HG02623 (cell line): ENCODE data around the gene ATP8B3.
"Not testable (repeated sequence)": the region's sequence is repeated elsewhere in the genome, so short reads cannot be mapped to it uniquely, and the experiment has no call there.

Experiments
- ATAC-seq: cut with Tn5 transposase; IDR thresholded peaks from one replicate; pipeline ENCODE4 v1.9.1; 2021; ENCODE audit warnings: moderate library complexity; ENCODE audit not compliant: unreplicated experiment

Gene ATP8B3

DNA sequence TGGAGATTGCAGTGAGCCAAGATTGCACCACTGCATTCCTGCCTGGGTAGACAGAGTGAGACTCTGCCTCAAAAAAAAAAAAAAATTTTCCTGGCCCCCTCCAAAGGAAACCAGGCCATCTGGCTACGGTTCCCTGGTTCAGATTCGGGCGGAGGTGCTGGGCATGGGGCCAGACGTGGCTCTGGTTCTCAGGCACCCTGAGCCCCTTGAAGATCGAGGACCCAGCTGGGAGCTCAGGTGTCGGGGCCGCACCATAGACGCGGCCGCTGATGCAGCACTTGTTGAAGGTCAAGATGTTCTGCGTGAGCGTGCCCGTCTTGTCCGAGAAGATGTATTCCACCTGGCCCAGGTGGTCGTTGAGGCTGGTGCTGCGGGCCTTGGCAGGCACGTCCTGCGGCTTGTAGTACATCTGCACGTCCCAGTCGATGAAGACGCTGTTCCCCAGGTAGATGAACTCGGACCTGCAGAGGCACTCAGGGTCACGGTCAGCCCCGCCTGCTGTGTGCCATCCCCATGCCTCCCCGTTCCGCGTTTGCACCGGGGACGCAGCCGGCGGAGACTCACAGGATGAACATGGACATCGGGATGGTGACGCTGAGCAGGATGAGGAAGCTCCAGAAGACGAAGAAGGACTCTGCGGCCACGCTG lies 12.3 kb downstream of the ATP8B3 start:
- no peak for ATAC-seq

DNA sequence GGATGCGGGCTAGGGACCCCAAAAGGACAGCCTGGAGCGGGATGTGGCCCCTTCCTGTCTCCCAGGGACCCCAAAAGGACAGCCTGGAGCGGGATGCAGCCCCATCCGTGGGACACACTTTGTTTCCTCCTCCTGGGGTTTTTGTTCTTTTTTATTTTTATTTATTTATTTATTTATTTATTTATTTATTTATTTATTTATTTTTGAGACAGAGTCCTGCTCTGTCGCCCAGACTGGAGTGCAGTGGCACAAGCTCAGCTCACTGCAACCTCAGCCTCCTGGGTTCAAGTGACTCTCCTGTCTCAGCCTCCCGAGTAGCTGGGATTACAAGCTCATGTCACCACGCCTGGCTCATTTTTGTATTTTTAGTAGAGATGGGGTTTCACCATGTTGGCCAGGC lies 14.8 kb downstream of the ATP8B3 start:
- not testable (repeated sequence) for ATAC-seq

DNA sequence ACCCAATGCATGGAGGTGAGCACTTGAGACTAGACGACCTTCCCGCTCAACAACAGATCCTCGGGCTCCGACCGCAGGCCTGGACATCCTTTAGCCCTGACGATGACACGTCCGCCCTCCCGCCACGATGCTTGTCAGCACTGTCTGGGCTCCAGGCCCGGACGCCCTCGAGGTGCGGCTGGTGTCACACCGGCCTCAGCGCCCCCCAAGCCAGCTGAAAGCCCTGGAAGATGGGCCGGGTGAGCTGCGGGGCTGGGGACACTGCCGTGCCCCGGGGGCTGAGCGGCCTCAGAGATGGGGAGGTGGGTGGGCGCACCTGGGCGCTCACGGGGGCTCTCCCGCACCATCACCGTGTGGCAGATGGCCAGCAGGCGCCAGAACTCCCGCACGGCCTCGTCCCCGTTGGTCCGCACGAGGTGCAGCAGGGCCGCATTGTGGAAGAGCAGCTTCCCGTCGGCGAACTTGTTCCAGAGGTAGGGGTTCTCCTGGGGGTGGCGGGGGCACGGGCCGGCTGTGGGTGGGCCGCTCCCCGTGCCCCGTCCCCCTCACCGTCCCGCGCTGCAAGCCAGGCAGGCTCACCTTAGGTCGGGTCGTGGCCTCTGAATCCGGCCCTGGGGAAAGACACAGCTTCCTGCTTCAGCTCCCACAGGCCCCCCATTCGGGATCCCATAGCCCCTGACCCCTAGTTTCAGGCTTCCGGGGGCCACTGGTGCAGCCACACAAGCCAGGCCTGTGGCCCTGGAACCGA lies 15.5 kb downstream of the ATP8B3 start:
- ATAC-seq, result no peak

DNA sequence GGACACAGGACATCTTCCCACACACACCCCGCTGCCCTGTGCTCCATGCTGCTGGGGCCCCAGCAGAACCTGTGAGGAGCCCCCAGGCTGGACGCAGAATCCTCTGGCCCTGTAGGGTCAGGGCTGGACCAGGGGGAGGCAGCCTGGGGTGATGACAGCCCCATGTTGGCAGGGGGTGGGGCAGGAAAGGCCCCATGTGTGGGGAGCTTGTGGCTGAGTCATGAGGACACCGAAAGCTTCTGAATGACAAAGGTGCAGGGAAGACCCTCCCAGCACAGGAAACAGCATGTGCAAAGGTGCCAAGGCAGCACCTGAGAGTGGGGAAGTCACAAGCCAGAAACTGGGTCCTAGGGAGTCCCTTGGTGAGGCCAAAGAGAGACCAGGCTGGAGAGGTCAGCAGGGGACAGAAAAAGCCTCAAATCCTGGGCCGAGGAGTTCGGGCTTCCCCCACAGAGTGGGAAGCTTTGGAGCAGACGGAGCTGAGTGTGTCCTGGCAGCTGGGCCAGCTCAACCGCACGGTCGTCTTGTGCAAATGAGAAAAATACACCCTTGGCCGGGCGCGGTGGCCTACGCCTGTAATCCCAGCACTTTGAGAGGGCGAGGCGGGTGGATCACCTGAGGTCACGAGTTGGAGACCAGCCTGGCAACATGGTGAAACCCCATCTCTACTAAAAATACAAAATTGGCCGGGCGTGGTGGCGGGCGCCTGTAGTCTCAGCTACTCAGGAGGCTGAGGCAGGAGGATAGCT lies 17.5 kb downstream of the ATP8B3 start:
- ATAC-seq, result no peak

DNA sequence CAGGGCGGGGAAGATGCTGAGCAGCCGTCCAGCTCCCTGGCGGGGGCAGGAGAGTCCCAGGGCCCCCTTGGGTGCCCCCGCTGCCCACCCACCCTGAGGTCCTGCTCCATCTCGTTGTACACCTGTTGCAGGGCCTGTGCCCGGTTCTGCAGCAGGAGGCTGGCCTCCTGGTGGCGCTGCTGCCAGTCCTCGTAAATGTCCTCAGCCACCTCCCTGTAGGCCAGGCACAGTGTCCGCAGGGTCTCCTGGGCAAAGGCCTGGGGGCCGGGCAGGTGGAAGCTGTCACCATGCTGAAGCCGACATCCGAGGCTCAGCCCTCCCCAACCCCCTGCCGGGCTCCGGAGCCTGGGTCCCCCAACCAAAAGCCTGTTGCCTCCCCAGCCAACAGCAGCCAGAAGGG lies 20.2 kb downstream of the ATP8B3 start:
- ATAC-seq, result no peak

DNA sequence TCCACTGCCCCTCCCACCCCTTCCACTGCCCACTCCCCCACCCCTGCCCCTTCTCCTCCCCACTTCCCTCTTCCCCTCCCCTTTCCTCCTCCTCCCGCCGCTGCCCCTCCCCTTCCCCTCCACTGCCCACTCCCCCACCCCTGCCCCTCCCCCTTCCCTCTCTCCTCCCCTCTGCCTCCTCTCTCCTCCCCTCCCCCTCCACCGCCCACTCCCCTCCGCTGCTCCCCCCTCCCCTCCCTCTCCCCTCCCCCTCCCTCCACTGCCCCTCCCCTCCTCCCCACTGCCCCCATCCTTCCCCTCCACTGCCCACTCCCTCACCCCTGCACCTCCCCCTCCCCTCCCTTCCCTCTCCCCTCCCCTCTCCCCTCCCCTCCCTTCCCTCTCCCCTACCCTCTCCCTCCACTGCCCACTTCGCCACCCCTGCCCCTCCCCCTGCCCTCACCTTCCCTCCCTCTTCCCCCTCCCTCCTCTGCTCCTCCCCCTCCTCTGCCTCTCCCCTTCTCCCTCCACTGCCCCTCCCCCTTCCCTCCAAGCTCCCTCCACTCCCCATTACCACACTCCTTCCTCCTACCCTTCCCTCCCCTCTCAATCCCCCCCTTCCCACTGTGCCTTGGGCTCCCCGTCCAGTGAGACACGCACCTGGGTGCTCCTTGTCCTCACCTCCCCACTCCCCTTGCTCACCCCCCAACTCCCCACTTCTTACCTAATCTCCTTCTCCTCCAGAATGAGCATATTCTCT lies 21.9 kb downstream of the ATP8B3 start:
- ATAC-seq, result no peak

DNA sequence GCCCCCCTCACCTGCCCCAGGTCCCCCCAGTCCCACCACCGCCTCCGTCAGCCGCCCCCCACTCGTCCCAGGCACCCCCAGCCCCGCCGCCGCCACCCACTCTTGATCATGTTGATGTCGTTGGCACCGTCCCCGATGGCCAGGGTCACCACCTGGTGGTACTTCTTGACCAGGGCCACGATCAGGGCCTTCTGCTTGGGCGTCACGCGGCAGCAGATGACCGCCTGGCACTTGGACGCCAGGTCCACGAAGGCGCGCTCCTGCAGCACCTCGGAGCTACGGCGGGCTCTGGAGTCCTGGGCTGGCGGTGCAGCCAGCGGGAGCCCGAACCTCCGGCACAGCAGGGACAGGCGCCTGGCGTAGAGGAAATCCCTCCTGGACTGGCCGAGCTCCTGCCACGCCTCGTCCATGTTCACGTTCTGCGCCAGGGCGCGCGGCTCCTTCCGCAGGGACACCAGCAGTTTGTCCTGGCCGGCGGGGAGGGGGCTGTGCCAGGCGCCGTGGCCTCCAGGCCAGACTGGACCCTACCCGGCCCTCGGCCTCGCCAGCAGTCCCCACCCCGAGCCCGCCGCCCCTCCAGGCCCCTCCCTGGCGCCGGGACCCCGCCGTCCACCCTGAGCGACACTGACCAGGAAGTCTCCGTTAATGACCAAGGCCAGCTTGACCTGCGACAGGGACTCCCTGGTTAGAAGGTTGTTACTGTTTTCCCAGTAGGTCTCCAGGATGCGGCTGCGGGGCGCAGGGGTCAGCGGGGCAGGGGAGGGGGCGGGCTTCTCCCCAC lies 22.6 kb downstream of the ATP8B3 start:
- ATAC-seq, result no peak

DNA sequence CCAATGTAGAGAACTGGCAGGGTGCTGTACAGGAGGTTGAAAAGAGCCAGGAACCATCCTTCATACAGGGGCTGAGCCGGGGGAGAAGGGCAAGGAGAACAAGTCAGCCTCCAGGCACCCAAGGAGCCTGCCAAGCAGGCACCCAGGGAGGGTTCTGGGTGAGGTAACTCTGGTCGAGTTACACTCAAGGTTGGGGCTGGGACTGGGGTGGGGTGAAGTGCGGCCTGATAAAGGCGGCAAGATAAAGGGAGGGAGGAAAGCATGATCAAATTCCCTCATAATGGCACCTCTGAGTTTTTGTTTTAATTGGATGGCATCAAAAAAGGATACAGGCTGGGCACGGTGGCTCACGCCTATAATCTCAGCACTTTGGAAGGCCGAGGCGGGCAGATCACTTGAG lies 25.0 kb downstream of the ATP8B3 start:
- ATAC-seq, result no peak

DNA sequence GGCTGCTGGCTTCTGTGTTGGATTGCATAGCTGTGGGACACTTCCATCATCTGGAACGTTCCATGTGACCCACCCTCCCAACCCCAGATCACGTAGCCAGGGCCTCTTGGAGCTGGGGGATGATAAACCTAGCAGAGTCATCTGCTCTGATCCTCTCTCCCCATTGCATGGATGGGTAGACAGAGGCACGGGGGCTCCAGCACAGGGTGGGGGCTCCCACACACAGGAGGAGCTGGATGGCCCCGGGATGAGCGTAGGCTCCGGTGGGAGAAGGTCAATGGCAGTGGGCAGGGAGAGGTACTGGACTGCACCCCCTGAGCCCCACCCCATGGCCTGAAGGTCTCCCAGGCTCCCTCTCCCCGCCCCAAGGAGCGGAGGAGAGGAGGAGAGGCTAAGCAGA lies 25.4 kb downstream of the ATP8B3 start:
- no peak for ATAC-seq

DNA sequence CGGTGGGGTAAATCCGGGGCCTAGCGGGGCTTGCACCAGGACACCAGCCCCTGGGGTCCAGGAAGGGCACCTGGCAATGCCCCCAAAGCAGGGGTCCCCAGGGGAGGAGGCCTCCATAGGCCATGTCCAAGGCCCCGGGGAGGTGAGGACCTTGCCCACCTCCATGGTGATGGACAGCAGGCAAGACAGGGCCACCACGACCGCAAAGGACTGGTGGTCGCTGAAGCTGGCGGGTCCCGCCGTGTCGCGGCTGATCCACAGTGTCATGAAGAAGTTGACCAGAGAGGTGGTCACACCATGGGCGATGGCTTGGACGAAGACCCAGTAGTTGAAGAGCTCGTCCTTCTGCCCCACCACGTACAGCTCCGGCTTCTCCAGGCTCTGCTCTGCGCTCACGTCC lies 26.8 kb downstream of the ATP8B3 start:
- ATAC-seq, result no peak

DNA sequence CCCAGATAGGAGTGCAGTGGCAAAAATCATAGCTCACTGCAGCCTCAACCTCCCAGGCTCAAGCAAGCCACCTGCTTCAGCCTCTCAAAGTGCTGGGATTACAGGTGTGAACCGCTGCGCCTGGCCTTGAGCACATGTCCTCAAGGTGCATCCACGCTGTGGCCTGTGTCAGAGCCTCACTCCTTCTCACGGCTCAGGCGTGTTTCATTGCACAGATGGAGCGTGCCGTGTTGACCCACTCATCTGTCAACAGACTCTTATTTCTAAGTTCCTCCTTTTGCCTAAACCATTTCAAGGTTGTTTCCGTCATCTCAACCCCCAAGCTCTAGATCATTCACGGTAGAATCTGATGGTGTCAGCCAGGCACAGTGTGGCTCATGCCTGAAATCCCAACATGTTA lies 28.2 kb downstream of the ATP8B3 start:
- no peak for ATAC-seq

DNA sequence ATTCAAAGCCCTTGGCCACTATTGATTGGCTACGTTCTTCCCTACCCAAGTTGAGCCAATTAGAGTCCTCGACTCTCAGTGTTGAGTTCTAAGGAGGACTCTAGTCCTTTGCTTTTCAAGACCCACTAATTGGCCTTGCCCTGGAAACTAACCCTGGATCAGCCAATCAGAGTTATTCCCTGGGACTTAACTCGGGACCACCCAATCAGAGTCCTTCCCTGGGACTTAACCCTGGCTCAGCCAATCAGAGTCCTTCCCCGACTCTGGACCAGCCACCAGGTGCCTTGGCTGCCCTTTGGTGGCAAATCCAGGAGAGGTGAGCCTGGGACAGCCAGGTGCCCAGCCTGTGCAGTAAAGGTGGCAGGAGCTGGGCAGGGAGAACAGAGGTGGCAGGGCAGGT lies 28.7 kb downstream of the ATP8B3 start:
- no peak for ATAC-seq

DNA sequence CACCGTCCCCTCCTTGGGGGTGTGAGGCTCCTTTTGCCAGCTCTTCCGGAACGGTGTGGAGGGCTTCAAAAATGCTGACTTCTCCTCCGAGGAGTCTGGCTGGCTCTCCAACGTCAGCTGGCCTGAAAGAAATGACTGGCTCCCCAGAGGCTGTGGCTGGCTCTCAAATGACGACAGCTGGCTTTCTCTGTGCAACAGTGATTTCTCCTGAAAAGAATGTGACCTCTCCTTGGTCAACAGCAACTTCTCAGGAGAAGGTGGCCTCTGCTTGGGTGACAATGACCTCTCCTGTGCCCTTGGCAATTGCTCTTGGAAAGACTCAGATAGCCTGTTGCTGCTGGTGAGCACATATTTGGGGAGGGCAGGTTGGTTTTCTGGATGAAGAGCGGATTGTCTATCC lies 29.6 kb downstream of the ATP8B3 start:
- no peak for ATAC-seq

DNA sequence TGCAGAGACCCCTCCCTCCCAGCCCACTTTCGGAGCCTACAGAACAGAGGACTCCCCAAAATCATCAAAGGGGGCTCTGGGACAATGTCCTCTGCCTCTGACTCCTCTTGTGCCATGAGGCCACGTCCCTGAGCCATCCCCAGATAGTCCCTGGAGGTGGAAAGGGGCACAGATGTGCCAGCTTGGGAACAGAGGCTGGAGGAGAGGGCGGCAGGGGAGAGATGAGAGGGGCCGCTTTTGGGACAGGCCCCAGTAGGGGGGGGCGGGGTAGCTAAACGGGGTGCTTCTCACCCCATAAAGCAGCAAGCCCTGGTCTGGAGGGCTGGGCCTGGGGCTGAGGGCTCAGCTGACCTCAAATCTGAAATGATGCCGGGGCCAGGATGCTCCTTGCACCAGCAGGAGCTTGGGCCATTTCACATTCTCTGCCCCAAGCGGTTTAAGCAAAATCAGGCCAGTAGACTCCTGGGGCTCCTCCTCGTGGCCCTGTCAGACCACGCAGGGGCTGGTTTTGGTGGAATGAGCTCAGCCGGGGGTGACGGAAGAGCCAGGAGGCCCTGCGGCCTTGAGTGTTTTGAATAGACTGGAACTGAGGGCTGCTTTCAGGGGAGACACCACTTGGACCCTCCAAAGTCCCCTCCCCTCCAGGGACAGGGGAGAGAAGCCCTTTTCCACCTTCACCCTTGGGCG lies 31.7 kb downstream of the ATP8B3 start:
- ATAC-seq, result no peak

DNA sequence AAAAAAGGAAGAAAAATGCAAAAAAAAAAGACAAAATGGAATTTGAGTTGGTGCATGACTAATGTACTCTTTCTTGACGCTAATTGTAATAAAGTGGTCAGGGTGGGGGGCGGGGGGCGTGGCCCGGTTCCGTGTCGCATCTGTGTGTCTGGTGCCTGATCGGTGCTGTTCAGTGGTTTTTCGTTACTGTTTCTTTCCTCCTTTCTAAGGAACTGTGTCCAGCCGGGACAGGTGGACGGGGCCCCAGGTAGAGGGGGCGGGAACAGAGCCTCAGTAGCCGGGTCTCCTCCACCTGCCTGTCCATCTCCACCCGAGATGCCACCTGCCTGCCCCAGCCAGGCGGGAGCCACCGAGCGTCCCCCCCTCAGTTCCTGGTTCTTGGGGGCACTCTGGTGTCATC lies 32.5 kb downstream of the ATP8B3 start:
- ATAC-seq, result no peak

DNA sequence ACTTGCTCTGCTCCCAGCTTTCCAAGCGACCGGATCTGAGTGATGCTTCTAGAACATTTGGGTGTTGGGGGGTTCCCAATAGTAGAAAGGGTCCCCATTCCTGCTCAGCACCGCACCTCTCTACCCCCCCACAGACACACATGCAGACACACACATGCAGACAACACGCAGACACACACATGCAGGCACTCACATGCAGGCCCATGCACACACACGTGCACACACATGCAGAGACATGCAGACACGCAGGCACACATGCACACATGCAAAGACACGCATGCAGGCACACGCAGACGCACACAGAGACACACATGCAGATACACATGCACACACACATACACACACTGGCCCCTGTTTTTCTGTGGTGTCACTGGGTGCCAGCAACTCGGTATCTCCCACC lies 34.9 kb downstream of the ATP8B3 start:
- ATAC-seq, result no peak

DNA sequence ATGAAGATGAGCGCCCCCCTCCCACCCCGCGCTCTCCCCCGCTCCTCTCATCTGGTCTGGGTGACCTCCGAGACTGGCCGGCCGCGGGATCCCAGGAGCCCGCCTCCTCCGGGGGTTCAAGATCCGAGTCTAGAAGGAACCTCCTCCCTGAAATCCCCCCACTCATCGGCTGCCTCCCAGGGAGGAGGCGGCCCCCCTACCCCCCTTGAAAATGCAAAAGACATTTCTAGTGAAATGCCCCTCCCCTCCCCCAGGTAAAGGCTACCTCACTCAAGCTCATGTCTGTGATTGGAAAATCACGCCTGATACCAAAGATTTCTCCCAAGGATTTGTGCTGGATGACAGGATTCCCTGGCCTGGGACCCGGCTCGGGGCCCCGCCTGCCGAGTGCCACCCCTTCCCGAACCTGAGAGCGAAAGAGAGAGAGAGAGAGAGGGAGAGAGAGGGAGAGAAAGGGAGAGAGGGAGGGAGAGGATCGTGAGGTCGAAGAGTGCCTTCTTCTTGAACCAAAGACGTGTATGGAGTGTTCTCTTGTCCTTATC lies 35.4 kb downstream of the ATP8B3 start:
- ATAC-seq, result no peak

DNA sequence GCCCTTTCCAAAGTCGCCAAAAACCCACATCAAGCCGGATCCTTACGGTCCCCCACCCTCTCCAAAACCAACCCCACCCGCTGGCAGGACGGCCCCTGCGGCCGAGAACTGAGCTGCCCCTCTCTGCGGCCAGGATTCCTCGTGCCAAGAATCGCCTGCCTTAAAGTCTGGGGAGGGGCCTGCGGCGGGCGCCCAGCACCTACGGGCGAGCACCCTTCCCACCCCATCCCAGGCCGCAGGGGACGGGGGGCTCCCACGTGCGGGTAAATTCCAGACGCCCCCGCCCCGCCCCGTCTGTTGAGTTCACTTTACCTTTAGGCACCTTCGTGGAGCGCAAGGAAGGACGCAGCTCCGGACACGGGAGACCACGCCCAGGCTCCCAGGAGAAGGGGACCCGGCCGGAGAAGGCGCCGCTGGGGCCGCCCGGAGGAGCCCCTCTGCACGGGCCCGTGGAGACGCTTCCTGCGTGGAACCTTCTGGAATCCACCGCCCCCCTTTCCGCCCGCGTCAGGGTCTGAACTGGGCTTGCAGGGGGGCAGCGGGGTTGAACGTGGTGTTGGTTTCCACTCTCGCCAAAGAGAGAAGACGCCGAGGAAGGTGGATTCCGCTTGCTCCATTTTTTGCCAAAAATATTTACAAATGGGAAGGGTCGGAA lies 36.0 kb downstream of the ATP8B3 start:
- ATAC-seq, result no peak
